Measurements from ENCODE around the gene SCG5.

Gene SCG5

GRCh38 chr15:32676169-32676568, 34.7 kb downstream of the SCG5 start:
- Histone ChIP-seq H3K27ac (ENCODE audit: insufficient read depth, low read depth, low read length, poor library complexity, severe bottlenecking) (no peak overlapping the region), H3K36me3 (ENCODE audit: control insufficient read depth, insufficient read depth, low read length) (no peaks in the 10 kb centered on the region), H3K4me3 (ENCODE audit: insufficient read depth, low read depth, low read length) (no peak overlapping the region), H3K27me3 (ENCODE audit: control insufficient read depth, insufficient read depth, low read length, poor library complexity, severe bottlenecking) (no peaks in the 10 kb centered on the region), H3K4me1 (ENCODE audit: control insufficient read depth, insufficient read depth, low read length) (no peaks in the 10 kb centered on the region), H3K9me3 (ENCODE audit: control insufficient read depth, low read length) (no peaks in the 10 kb centered on the region)
- WGBS, 2 experiments: 93 to 96% methylated on average over 2 of the region's 2 CpGs

GRCh38 chr15:32677238-32677750, 35.8 kb downstream of the SCG5 start:
- Histone ChIP-seq H3K4me1 (ENCODE audit: control insufficient read depth, insufficient read depth, low read length) (no peaks in the 10 kb centered on the region), H3K4me3 (ENCODE audit: insufficient read depth, low read depth, low read length) (no peak overlapping the region), H3K27ac (ENCODE audit: insufficient read depth, low read depth, low read length, poor library complexity, severe bottlenecking) (no peak overlapping the region), H3K9me3 (ENCODE audit: control insufficient read depth, low read length) (no peaks in the 10 kb centered on the region), H3K27me3 (ENCODE audit: control insufficient read depth, insufficient read depth, low read length, poor library complexity, severe bottlenecking) (no peaks in the 10 kb centered on the region), H3K36me3 (ENCODE audit: control insufficient read depth, insufficient read depth, low read length) (no peaks in the 10 kb centered on the region)
- 82 to 93% methylated on average over 4 to 5 of the region's 5 CpGs for WGBS, 2 experiments

- 81 to 94% methylated on average over 4 of the region's 4 CpGs for WGBS, 2 experiments
These were observed 37.8 kb downstream of the SCG5 start for GRCh38 chr15:32679298-32679690.

DNA sequence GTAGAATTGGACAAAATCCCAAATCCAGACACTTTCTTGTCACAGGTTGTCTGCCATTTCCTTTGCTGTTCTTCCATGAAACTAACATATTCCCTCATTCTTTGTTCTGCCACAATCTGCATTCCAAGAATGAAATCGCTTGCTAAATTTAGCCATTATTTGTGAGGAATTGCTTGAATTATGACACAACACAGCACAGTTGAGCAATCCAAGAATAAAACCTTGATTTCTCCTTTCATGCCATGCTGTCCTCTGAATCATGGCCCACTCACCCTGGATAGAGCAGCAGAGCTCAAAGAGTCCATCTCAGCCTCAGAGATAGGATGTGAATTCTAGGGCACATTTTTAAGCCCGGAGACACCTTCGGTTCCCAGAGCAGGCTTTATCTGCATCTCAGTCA, 41.1 kb downstream of the SCG5 start:
- H3K27ac ChIP-seq (ENCODE audit: insufficient read depth, low read depth, low read length, poor library complexity, severe bottlenecking): no peak overlapping the region
- no peaks in the 10 kb centered on the region for H3K4me1 ChIP-seq (ENCODE audit: control insufficient read depth, insufficient read depth, low read length)
- H3K4me3 ChIP-seq (ENCODE audit: insufficient read depth, low read depth, low read length): no peak overlapping the region
- H3K9me3 ChIP-seq (ENCODE audit: control insufficient read depth, low read length): no peaks in the 10 kb centered on the region
- 93 to 99% methylated on average over 3 of the region's 3 CpGs for WGBS, 2 experiments
- H3K36me3 ChIP-seq (ENCODE audit: control insufficient read depth, insufficient read depth, low read length): no peaks in the 10 kb centered on the region
- no peaks in the 10 kb centered on the region for H3K27me3 ChIP-seq (ENCODE audit: control insufficient read depth, insufficient read depth, low read length, poor library complexity, severe bottlenecking)

More at GRCh38 chr15:32679298-32679690, 37.8 kb downstream of the SCG5 start:
- H3K27me3 ChIP-seq (ENCODE audit: control insufficient read depth, insufficient read depth, low read length, poor library complexity, severe bottlenecking): no peaks in the 10 kb centered on the region
- H3K4me3 ChIP-seq (ENCODE audit: insufficient read depth, low read depth, low read length): no peak overlapping the region
- H3K36me3 ChIP-seq (ENCODE audit: control insufficient read depth, insufficient read depth, low read length): no peaks in the 10 kb centered on the region
- H3K27ac ChIP-seq (ENCODE audit: insufficient read depth, low read depth, low read length, poor library complexity, severe bottlenecking): no peak overlapping the region
- H3K9me3 ChIP-seq (ENCODE audit: control insufficient read depth, low read length): no peaks in the 10 kb centered on the region
- no peaks in the 10 kb centered on the region for H3K4me1 ChIP-seq (ENCODE audit: control insufficient read depth, insufficient read depth, low read length)

DNA sequence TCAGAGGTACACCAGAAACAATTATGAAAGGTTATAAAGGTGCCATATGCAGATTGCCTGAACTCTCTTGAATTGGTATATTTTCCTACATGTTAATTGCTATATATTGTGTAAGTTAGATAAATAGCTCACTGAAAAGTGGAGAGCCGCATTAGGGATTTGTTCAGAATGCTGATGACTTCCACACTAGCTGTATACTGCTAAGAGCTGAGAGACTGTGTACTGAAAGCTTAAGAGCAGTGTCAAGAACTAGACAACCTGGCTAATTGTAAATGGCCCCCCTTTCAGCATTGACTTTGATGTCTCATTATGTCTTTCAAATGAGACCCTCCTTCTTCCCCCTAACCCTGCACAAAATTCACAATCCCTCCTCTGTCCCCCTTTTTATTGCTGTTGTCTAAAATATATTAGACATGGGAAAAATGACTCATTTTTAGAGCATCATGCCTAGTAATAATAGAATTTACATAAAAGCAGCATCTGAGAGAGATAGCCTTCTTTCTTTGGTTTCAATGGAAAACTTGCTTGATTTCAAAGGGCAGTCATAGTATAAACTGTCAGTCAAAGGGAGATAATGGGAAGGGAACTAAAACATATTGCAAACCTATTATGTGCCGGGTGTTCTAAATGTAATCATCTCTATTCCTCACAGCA, 41.6 kb downstream of the SCG5 start:
- H3K9me3 ChIP-seq (ENCODE audit: control insufficient read depth, low read length): no peaks in the 10 kb centered on the region
- no peak overlapping the region for H3K27ac ChIP-seq (ENCODE audit: insufficient read depth, low read depth, low read length, poor library complexity, severe bottlenecking)
- H3K4me1 ChIP-seq (ENCODE audit: control insufficient read depth, insufficient read depth, low read length): no peaks in the 10 kb centered on the region
- WGBS, 2 experiments: 94 to 97% methylated on average over 2 of the region's 2 CpGs
- H3K4me3 ChIP-seq (ENCODE audit: insufficient read depth, low read depth, low read length): no peak overlapping the region
- no peaks in the 10 kb centered on the region for H3K36me3 ChIP-seq (ENCODE audit: control insufficient read depth, insufficient read depth, low read length)
- H3K27me3 ChIP-seq (ENCODE audit: control insufficient read depth, insufficient read depth, low read length, poor library complexity, severe bottlenecking): no peaks in the 10 kb centered on the region

GRCh38 chr15:32683906-32684584, 42.5 kb downstream of the SCG5 start:
- Histone ChIP-seq H3K4me3 (ENCODE audit: insufficient read depth, low read depth, low read length) (no peak overlapping the region), H3K4me1 (ENCODE audit: control insufficient read depth, insufficient read depth, low read length) (no peaks in the 10 kb centered on the region), H3K27me3 (ENCODE audit: control insufficient read depth, insufficient read depth, low read length, poor library complexity, severe bottlenecking) (no peaks in the 10 kb centered on the region), H3K27ac (ENCODE audit: insufficient read depth, low read depth, low read length, poor library complexity, severe bottlenecking) (no peak overlapping the region), H3K36me3 (ENCODE audit: control insufficient read depth, insufficient read depth, low read length) (no peaks in the 10 kb centered on the region), H3K9me3 (ENCODE audit: control insufficient read depth, low read length) (no peaks in the 10 kb centered on the region)
- WGBS, 2 experiments: 97 to 98% methylated on average over 8 of the region's 8 CpGs

- H3K9me3 ChIP-seq (ENCODE audit: control insufficient read depth, low read length): no peaks in the 10 kb centered on the region
- no peaks in the 10 kb centered on the region for H3K36me3 ChIP-seq (ENCODE audit: control insufficient read depth, insufficient read depth, low read length)
- no peaks in the 10 kb centered on the region for H3K27me3 ChIP-seq (ENCODE audit: control insufficient read depth, insufficient read depth, low read length, poor library complexity, severe bottlenecking)
- 88 to 100% methylated on average over 1 of the region's 1 CpG for WGBS, 2 experiments
- no peak overlapping the region for H3K4me3 ChIP-seq (ENCODE audit: insufficient read depth, low read depth, low read length)
- no peaks in the 10 kb centered on the region for H3K4me1 ChIP-seq (ENCODE audit: control insufficient read depth, insufficient read depth, low read length)
- no peak overlapping the region for H3K27ac ChIP-seq (ENCODE audit: insufficient read depth, low read depth, low read length, poor library complexity, severe bottlenecking)
These were observed 44.1 kb downstream of the SCG5 start for GRCh38 chr15:32685576-32685975.

- H3K9me3 ChIP-seq (ENCODE audit: control insufficient read depth, low read length): no peaks in the 10 kb centered on the region
- H3K4me1 ChIP-seq (ENCODE audit: control insufficient read depth, insufficient read depth, low read length): no peaks in the 10 kb centered on the region
- no peaks in the 10 kb centered on the region for H3K36me3 ChIP-seq (ENCODE audit: control insufficient read depth, insufficient read depth, low read length)
- no peak overlapping the region for H3K27ac ChIP-seq (ENCODE audit: insufficient read depth, low read depth, low read length, poor library complexity, severe bottlenecking)
- 97 to 98% methylated on average over 2 of the region's 5 CpGs for WGBS, 2 experiments
- H3K27me3 ChIP-seq (ENCODE audit: control insufficient read depth, insufficient read depth, low read length, poor library complexity, severe bottlenecking): no peaks in the 10 kb centered on the region
- H3K4me3 ChIP-seq (ENCODE audit: insufficient read depth, low read depth, low read length): no peak overlapping the region
These were observed 46.0 kb downstream of the SCG5 start for GRCh38 chr15:32687556-32687955.

DNA sequence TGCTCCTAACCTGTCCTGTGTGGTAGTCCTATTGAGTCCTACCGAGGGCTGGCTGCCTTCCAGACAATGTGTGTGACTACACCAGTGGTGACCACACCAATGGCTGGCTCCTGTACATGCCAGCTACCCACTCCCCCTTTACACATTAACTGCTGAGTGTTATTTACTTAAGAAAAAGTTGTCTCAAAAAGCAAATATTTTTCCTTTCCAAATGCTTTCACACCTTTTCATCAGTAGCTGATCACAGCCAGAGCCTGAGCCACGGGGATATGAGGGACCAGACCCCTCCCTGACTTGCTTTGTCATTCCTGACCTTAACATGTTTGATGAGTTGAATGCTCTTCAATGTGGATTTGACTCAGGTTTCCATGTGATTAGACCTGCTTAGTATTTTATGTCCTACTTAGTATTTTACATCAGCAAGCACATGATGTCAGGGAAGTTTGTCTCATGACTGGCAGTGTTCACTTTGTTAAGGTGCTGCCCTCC, 46.7 kb downstream of the SCG5 start:
- Histone ChIP-seq H3K9me3 (ENCODE audit: control insufficient read depth, low read length) (no peaks in the 10 kb centered on the region), H3K27ac (ENCODE audit: insufficient read depth, low read depth, low read length, poor library complexity, severe bottlenecking) (no peak overlapping the region), H3K4me3 (ENCODE audit: insufficient read depth, low read depth, low read length) (no peak overlapping the region), H3K27me3 (ENCODE audit: control insufficient read depth, insufficient read depth, low read length, poor library complexity, severe bottlenecking) (no peaks in the 10 kb centered on the region), H3K4me1 (ENCODE audit: control insufficient read depth, insufficient read depth, low read length) (no peaks in the 10 kb centered on the region), H3K36me3 (ENCODE audit: control insufficient read depth, insufficient read depth, low read length) (no peaks in the 10 kb centered on the region)
- 94 to 96% methylated on average over 2 of the region's 2 CpGs for WGBS, 2 experiments

GRCh38 chr15:32690941-32691688, 49.6 kb downstream of the SCG5 start:
- Histone ChIP-seq H3K27ac (ENCODE audit: insufficient read depth, low read depth, low read length, poor library complexity, severe bottlenecking) (no peak overlapping the region), H3K4me3 (ENCODE audit: insufficient read depth, low read depth, low read length) (no peak overlapping the region), H3K4me1 (ENCODE audit: control insufficient read depth, insufficient read depth, low read length) (no peaks in the 10 kb centered on the region), H3K9me3 (ENCODE audit: control insufficient read depth, low read length) (no peaks in the 10 kb centered on the region), H3K36me3 (ENCODE audit: control insufficient read depth, insufficient read depth, low read length) (no peaks in the 10 kb centered on the region), H3K27me3 (ENCODE audit: control insufficient read depth, insufficient read depth, low read length, poor library complexity, severe bottlenecking) (no peaks in the 10 kb centered on the region)
- 93 to 94% methylated on average over 7 to 8 of the region's 8 CpGs for WGBS, 2 experiments
